Astrocyte of the cerebellum (primary cell): ENCODE results near the gene CD36.

Experiments used
- DNase-seq: peaks from one replicate; pipeline ENCODE4 v3.0.0-alpha.2; 2011; ENCODE audit warnings: low read depth
- H3K4me3 ChIP-seq: 2 replicates; pipeline ENCODE4 v1.5.1; 2011; ENCODE audit warnings: mild to moderate bottlenecking, low read depth, low read length, moderate library complexity
- CTCF ChIP-seq: IDR thresholded peaks from 2 replicates; pipeline ENCODE4 v1.5.1; 2012; ENCODE audit warnings: low read length, low read depth, moderate library complexity, mild to moderate bottlenecking; ENCODE audit errors: missing control alignments
- in situ Hi-C: cut with HindIII; loops from 2 replicates; pipeline ENCODE4 v1.10.0; 2017; ENCODE audit warnings: low sequenced_read_pairs

CD36 gene

GRCh38 chr7:80600046-80600445 lies 38.4 kb upstream of the CD36 start:
- in situ Hi-C loops: no loop called here
- no peak for TF ChIP-seq CTCF
- H3K4me3 ChIP-seq: no peak overlapping the region
- no peak for DNase-seq

DNA sequence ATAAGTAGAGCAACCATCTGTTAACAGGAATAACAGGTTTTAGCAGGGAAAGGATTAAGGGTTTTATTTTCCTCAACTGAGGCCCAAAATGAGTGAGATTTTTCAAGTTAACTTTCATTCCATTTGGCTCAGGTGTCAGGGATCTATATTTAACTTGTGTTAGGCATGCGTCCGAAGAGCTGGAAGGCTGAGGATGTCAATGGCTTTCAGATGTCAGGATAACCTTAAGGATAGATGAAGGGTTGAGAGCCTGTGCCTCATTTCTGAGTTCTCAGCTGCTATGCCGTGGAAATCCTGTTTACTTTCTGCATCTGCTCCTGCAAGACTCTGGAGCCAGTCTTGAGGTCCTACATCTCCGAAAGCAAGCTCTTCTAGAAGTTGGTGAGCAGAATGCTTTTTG lies 36.4 kb upstream of the CD36 start:
- DNase-seq: no peak
- H3K4me3 ChIP-seq: no peak overlapping the region
- no peak for TF ChIP-seq CTCF
- in situ Hi-C loops: no loop called here

DNA sequence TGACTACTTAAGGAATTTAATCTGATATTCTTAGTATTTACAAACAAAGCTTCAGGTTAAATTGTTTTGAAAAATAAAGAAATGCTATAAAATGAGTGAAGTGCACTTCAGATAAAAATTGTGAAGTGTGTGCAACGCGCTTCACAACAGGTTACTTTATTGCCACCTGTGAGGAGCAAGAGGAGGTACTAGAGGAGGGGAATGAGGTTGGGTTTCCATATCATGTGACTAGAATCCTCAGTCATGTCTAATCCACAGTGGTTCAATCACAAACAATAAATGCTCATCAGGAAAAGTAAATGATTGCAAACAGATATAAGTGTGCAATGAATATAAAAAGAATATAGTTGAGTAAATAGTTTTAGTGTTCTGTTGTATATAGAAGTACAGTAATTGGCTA lies 34.5 kb upstream of the CD36 start:
- no peak for TF ChIP-seq CTCF
- in situ Hi-C loops: no loop called here
- no peak for DNase-seq
- no peak overlapping the region for H3K4me3 ChIP-seq

- no peak for DNase-seq
- no peak overlapping the region for H3K4me3 ChIP-seq
- in situ Hi-C loops: no loop called here
- TF ChIP-seq CTCF: no peak
Measured at GRCh38 chr7:80604436-80604835, 34.0 kb upstream of the CD36 start.

DNA sequence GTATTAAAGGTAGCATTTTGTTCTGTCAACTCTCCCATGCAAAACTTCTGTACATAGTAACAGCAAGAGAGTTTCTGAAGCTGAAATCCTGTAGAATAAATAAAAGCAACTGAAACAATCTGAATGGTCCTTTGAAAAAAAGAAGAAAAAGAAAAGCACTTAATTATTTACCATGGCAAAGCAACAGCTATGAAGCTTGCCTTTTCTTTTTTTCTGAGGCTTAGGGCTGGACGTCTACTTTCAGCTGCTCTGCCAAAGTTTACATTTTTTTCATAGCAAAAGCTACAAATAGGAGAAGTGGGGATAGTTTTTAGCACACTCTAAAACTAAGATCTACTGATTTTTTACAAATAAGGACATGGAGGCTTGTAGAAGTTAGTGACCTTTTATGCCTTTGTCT lies 31.3 kb upstream of the CD36 start:
- TF ChIP-seq CTCF: no peak
- H3K4me3 ChIP-seq: no peak overlapping the region
- DNase-seq: no peak
- in situ Hi-C loops: no loop called here

DNA sequence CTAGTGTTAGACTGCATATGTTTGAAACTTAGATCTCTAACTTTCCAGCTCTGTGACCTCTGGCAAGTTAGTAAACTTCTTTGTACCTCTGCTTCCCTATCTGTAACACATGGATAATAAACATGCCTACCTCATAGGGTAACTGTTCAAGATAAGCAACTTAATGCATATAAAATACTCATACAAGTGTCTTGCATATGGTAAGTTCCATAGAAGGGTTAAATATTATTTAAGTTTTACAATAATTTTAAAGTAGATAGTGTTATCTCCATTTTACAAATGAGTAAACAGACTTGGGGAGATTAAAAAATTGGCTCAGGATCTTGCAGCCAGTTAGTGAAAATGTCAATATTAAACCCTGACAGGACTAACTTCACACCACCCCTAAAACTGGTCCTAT lies 30.1 kb upstream of the CD36 start:
- no peak for TF ChIP-seq CTCF
- in situ Hi-C loops: no loop called here
- no peak overlapping the region for H3K4me3 ChIP-seq
- no peak for DNase-seq

- no peak for DNase-seq
- in situ Hi-C loops: no loop called here
- H3K4me3 ChIP-seq: no peak overlapping the region
- no peak for TF ChIP-seq CTCF
Measured at GRCh38 chr7:80609751-80610150, 28.7 kb upstream of the CD36 start.
